Fibroblast of the aortic adventitia (primary cell): Measurements from ENCODE around the gene ENDOD1. TPM values are rescaled to one million over a fixed set of nuclear protein-coding genes. Genes with fewer than 3 reads are reported as not detected.
A peak's percentile ranks its signal among the peaks of the same experiment; 100 is the strongest.

Experiments used
- DNase-seq: peaks from one replicate; pipeline ENCODE4 v3.0.0-alpha.2; 2010; ENCODE audit warnings: low read depth
- H3K4me3 ChIP-seq: 2 replicates; pipeline ENCODE4 v1.5.1; 2011; ENCODE audit warnings: low read depth, mild to moderate bottlenecking, control low read depth, low read length, moderate library complexity
- total RNA-seq: library from RNA; depleted of rRNA; stranded (reverse); fragments of >200 nt; gene quantifications from 2 replicates; pipeline ENCODE4 v1.2.3, GENCODE V29; 2012; ENCODE audit warnings: low replicate concordance
- TF ChIP-seq, protein P1 (sequence below): IDR thresholded peaks from 2 replicates; pipeline ENCODE4 v1.5.1; 2011; ENCODE audit warnings: mild to moderate bottlenecking, low read length, control low read depth, inconsistent platforms; ENCODE audit not compliant: insufficient read depth

The ENDOD1 gene
- total RNA-seq, 1 donor = 39.8 TPM

DNA sequence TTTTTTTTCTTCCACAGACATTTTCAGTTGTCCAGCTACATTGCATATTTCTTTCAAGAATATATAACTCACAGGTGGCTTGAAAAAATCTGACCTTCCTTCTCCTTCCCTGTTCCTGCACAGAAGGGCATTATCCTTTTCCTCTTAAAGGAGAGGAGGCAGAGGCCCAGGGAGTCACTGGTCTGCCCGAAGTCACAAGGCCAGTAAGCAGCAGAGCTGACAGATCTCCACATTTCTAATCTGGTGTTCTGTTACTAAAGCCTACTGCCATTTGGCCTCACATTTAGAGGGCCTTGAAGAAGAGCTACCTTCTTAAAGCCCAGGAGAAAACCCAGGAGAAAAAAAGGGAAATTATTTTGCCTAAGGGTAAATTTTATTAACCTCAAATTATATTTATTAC is 12.3 kb downstream of the ENDOD1 start:
- DNase-seq = no peak
- TF ChIP-seq, protein P1, sequence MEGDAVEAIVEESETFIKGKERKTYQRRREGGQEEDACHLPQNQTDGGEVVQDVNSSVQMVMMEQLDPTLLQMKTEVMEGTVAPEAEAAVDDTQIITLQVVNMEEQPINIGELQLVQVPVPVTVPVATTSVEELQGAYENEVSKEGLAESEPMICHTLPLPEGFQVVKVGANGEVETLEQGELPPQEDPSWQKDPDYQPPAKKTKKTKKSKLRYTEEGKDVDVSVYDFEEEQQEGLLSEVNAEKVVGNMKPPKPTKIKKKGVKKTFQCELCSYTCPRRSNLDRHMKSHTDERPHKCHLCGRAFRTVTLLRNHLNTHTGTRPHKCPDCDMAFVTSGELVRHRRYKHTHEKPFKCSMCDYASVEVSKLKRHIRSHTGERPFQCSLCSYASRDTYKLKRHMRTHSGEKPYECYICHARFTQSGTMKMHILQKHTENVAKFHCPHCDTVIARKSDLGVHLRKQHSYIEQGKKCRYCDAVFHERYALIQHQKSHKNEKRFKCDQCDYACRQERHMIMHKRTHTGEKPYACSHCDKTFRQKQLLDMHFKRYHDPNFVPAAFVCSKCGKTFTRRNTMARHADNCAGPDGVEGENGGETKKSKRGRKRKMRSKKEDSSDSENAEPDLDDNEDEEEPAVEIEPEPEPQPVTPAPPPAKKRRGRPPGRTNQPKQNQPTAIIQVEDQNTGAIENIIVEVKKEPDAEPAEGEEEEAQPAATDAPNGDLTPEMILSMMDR = no peak
- no peak overlapping the region for H3K4me3 ChIP-seq

DNA sequence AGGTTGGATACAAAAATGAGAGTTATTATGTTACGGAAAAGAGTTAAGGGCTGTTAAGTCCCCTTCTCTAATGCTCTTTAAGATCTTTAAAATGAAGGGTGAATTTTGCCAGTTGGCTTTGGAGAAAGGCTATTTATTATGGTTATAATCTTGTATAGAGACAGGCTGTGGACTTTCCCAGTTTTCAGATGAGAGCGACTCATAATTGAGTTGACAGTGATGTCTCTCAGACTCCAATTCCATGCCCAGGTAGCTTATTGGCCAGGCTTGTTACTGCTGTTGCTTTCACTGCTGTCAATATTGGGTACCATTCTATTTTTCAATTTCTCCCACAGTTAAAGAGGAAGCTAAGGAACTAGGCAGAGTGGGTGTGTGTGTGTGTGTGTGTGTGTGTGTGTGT is 13.1 kb downstream of the ENDOD1 start:
- H3K4me3 ChIP-seq = no peak overlapping the region
- DNase-seq = peak; percentile 27
- TF ChIP-seq, protein P1 = no peak

DNA sequence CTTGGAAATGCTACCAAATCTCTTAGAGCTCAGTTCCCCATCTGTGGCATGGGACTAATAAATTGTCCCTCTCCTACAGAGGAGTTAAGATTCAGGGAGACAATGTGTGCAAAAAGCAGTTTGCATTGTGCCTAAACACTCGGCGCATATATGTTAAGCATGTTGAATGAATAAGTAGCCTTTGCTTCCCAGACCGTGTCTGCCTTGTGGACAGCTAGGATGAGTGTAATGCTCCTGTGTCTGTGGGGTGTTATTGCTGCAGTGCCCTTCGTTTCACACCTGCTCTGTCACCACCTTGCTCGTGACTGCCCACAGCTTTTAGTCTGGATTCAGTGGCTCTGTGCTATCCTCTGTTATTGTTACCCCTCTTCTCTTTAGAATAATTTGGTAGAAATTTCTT is 14.1 kb downstream of the ENDOD1 start:
- TF ChIP-seq, protein P1 = no peak
- no peak overlapping the region for H3K4me3 ChIP-seq
- DNase-seq = no peak

DNA sequence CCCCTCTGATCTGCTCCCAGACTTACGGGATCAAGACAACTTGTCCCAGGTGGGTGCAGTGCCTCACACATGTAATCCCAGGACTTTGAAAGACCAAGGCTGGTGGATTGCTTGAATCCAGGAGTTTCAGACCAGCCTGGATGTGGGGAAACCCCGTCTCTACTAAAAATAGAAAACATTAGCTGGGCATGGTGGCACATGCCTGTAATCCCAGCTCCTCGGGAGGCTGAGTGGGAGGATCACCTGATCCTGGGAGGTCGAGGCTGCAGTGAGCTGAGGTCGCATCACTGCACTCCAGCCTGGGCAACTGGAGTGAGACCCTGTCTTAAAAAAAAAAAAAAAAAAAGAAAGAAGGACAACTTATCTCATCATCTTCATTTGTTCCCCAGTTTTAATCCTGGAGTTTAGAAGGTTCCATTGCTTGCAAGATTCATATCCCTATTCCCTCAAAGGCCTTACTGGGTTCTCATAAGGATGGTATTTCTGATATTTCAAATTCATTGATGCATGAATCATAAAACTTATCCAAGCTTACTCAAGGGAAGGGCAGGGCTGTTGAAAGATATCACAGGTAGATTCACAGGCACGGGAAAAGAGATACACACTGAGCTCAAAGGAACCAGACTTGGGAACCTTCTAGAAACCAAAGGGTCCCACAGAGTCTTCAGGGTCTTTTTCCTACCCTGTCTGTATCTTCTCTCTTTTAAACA is 14.6 kb downstream of the ENDOD1 start:
- no peak overlapping the region for H3K4me3 ChIP-seq
- TF ChIP-seq, protein P1 = no peak
- no peak for DNase-seq

DNA sequence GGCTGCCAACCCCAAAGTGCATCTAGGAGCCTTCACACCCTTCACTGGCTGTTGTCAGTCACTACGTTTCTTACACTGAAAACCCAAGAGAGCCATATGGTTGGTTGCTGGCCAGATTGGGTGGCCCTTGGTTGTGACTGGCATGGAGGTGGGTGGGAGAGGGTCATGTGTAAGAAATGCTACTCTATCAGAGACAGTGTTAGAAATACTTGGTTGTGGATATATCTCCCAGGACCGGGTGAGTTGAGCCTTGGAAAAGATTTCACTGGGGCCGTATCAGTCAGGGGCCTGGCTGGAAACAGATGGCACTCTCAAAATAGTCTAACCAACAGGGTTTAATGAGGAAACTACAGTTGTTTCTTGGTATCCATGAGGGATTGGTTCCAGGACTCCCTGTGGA is 15.2 kb downstream of the ENDOD1 start:
- no peak overlapping the region for H3K4me3 ChIP-seq
- TF ChIP-seq, protein P1 = no peak
- DNase-seq = no peak

DNA sequence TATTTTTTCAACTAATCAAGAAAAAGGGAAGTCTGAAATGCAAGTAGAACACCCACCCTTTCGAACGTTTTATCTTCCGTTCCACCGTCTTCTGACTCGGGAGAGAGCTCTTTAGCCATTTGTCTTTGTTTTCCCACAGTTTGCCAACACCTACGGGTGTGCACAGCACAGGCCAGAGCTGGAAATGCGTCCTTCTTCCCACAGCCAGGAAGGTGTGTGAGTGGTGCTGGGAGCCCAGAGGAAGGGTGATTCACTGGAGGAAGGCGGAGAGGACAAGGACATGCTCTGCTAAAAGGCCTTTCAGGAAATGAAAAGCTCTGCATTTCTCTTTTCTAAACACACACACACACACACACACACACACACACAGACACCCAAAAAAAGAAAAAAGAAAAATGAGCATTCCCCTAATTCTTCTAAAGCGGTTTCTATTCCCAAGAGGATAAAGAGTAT is 18.5 kb downstream of the ENDOD1 start:
- TF ChIP-seq, protein P1 = no peak
- H3K4me3 ChIP-seq = no peak overlapping the region
- DNase-seq = peak; percentile 63
